ENCODE data around the gene RRP12. TPM values are rescaled to one million over a fixed set of nuclear protein-coding genes. Genes with fewer than 3 reads are reported as not detected.
A peak's percentile ranks its signal among the peaks of the same experiment; 100 is the strongest.

The RRP12 gene
- total and polyA plus RNA-seq, 2 experiments from 2014 or later: 14.9 to 16.2 TPM

DNA sequence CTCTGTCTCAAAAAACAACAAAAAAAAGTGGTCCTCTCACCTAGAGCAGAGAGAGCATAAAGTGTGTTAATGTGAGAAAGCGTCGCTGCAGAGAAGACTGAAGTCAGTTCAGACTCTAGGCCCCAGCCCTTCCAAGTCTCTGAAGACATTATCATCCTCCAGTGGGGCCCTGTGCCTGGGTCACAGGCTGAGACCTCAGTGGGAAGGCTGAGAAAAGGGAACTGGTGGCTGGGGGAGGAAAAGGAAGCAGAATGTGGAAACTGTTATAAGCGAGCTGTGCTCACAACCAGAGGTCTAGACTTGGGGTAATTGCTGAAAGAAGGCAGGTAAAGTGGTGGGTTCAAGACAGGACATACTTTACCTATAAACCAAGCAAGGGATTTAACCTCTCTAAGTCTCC is 4.9 kb upstream of the RRP12 start:
- Histone ChIP-seq H3K4me3 (no peak overlapping the region), H3K36me3 (no peaks in the 10 kb centered on the region), H3K27ac (no peak overlapping the region), H3K4me1 (ENCODE audit: low read depth) (no peaks in the 10 kb centered on the region), H3K27me3 (no peaks in the 10 kb centered on the region), H3K9me3 (ENCODE audit: low read depth) (no peaks in the 10 kb centered on the region)
- no peak for DNase-seq (ENCODE audit: low read depth in 1 of 2, low spot score in 1 of 2)
- TF ChIP-seq, protein P1, sequence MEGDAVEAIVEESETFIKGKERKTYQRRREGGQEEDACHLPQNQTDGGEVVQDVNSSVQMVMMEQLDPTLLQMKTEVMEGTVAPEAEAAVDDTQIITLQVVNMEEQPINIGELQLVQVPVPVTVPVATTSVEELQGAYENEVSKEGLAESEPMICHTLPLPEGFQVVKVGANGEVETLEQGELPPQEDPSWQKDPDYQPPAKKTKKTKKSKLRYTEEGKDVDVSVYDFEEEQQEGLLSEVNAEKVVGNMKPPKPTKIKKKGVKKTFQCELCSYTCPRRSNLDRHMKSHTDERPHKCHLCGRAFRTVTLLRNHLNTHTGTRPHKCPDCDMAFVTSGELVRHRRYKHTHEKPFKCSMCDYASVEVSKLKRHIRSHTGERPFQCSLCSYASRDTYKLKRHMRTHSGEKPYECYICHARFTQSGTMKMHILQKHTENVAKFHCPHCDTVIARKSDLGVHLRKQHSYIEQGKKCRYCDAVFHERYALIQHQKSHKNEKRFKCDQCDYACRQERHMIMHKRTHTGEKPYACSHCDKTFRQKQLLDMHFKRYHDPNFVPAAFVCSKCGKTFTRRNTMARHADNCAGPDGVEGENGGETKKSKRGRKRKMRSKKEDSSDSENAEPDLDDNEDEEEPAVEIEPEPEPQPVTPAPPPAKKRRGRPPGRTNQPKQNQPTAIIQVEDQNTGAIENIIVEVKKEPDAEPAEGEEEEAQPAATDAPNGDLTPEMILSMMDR (IDR thresholded peaks at IDR 0.05; ENCODE audit: low read depth, low read length): no peak

DNA sequence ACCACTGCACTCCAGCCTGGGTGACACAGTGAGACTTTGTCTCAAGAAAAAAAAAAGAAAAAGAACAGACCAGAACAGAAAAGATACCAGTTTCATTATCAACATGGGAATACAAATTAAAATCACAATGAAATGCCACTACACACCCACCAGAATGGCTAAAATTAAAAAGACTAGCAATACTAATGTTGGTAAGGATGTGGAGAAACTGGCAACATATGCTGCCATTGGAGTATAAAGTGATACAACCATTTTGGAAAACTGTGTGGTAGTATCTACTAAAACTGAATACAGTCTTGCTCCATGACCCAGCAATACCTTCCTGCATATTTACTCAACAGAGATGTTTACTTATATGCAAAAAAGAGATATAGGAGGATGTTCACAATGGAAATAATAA is 2.9 kb upstream of the RRP12 start:
- H3K4me1 ChIP-seq (ENCODE audit: low read depth): peaks cover 7% of the 10 kb centered on the region
- DNase-seq (ENCODE audit: low read depth in 1 of 2, low spot score in 1 of 2): no peak
- H3K36me3 ChIP-seq: no peaks in the 10 kb centered on the region
- H3K9me3 ChIP-seq (ENCODE audit: low read depth): no peaks in the 10 kb centered on the region
- H3K4me3 ChIP-seq: no peak overlapping the region
- TF ChIP-seq, protein P1 (IDR thresholded peaks at IDR 0.05; ENCODE audit: low read depth, low read length): no peak
- H3K27ac ChIP-seq: no peak overlapping the region
- no peaks in the 10 kb centered on the region for H3K27me3 ChIP-seq

DNA sequence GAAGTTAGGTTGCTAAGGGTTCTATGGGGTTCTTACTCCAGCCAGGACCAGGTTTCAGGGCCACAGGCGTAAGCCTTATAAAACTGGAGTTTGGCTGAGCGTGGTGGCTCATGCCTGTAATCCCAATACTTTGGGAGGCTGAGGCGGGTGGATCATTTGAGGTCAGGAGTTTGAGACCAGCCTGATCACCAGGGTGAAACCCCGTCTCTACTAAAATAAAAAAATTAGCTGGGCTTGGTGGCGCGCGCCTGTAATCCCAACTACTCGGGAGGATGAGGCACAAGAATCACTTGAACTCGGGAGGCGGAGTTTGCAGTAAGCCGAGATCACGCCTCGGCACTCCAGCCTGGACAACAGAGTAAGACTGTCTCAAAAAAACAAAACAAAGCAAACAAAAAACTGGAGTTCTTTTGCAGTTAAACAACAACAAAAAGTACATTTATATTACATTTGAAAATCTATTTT is 347 bp upstream of the RRP12 start:
- TF ChIP-seq, protein P1 (IDR thresholded peaks at IDR 0.05; ENCODE audit: low read depth, low read length): no peak
- H3K4me1 ChIP-seq (ENCODE audit: low read depth): peaks cover 7% of the 10 kb centered on the region
- peak overlapping the region; percentile 90 for H3K4me3 ChIP-seq
- H3K9me3 ChIP-seq (ENCODE audit: low read depth): no peaks in the 10 kb centered on the region
- H3K27ac ChIP-seq: no peak overlapping the region
- no peaks in the 10 kb centered on the region for H3K36me3 ChIP-seq
- no peak for DNase-seq (ENCODE audit: low read depth in 1 of 2, low spot score in 1 of 2)
- no peaks in the 10 kb centered on the region for H3K27me3 ChIP-seq

DNA sequence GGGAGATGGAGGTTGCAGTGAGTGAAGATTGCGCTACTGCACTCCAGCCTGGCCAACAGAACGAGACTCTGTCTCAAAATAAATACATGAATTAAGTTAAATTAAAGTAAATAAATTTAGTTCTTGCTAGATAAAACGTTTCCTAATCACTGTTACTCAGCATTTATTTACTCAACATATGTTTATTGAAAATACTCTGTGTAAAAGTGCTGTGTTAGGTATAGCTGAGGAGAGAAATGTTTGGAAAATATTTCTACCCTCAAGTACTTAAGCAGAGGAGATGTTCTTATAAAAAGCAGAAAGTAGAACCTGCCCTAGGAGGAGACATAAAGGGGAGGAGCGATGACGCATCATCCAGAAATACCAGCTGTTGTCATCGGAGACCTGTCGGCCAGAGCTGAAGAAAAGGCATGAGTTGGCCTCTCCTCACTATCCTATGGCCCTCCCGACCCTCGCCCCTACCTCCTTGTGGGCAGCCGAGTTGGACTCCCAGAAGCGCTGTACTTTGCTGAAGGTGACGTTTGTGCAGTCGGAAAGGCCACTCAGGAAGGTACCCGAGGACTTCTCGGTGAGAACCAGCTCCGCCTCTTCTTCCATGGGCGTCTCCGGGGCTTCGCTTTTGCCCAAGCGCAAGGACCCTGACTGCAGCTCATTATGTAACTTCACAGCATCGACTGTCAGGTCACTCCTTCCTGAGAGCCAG is 1.1 kb downstream of the RRP12 start:
- Histone ChIP-seq H3K4me3 (peak overlapping the region; percentile 90), H3K27ac (peak overlapping the region; percentile 78), H3K27me3 (no peaks in the 10 kb centered on the region), H3K4me1 (ENCODE audit: low read depth) (peaks cover 7% of the 10 kb centered on the region), H3K36me3 (no peaks in the 10 kb centered on the region), H3K9me3 (ENCODE audit: low read depth) (no peaks in the 10 kb centered on the region)
- TF ChIP-seq, protein P1 (IDR thresholded peaks at IDR 0.05; ENCODE audit: low read depth, low read length): no peak
- DNase-seq (ENCODE audit: low read depth in 1 of 2, low spot score in 1 of 2): peak; percentile 27 to 61

DNA sequence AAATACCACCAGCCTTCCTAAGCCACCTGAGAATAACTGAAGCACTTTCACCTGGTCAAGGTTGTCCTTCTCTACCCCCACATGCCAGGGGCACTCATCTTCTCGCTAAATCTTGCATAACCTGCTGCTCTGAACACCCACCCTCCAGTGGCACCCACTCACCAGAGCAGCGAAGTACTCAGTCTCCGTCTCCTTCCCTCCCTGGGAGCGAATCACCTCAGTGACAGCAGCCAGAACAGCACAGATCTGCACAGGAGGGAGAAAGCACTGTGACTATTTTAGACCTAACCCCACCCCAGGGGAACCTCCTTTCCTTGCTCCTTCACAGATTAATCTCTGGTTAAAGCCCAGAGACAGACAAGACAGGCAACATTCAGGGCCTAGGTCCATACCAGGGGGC is 5.1 kb downstream of the RRP12 start:
- Histone ChIP-seq H3K27ac (no peak overlapping the region), H3K4me1 (ENCODE audit: low read depth) (peaks cover 7% of the 10 kb centered on the region), H3K9me3 (ENCODE audit: low read depth) (no peaks in the 10 kb centered on the region), H3K4me3 (no peak overlapping the region), H3K27me3 (no peaks in the 10 kb centered on the region), H3K36me3 (peaks cover 3% of the 10 kb centered on the region)
- TF ChIP-seq, protein P1 (IDR thresholded peaks at IDR 0.05; ENCODE audit: low read depth, low read length): no peak
- DNase-seq (ENCODE audit: low read depth in 1 of 2, low spot score in 1 of 2): no peak
